Measurements from ENCODE around the gene ART1.
"Not testable (repeated sequence)": the region's sequence is repeated elsewhere in the genome, so short reads cannot be mapped to it uniquely, and the experiment has no call there.

DNA sequence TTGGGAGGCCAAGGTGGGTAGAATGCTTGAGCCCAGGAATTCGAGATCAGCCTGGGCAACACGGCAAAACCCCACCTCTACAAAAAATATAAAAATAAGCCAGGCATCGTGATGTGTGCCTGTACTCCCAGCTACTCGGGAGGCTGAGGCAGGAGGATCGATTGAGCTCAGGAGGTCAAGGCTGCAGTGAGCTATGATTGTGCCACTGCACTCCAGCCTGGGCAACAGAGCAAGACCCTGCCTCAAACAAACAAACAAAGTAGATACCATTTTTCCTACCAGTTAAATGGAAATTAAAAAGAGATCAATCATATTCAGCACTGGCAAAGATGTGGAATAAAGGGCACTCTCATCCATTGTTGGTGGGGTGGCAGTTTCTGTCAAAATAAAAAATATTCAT is 12.4 kb downstream of the ART1 start:
- not testable (repeated sequence) for TF ChIP-seq POLR2A (IDR thresholded peaks at IDR 0.05)
- TF ChIP-seq, protein P1, sequence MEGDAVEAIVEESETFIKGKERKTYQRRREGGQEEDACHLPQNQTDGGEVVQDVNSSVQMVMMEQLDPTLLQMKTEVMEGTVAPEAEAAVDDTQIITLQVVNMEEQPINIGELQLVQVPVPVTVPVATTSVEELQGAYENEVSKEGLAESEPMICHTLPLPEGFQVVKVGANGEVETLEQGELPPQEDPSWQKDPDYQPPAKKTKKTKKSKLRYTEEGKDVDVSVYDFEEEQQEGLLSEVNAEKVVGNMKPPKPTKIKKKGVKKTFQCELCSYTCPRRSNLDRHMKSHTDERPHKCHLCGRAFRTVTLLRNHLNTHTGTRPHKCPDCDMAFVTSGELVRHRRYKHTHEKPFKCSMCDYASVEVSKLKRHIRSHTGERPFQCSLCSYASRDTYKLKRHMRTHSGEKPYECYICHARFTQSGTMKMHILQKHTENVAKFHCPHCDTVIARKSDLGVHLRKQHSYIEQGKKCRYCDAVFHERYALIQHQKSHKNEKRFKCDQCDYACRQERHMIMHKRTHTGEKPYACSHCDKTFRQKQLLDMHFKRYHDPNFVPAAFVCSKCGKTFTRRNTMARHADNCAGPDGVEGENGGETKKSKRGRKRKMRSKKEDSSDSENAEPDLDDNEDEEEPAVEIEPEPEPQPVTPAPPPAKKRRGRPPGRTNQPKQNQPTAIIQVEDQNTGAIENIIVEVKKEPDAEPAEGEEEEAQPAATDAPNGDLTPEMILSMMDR (IDR thresholded peaks at IDR 0.05): not testable (repeated sequence)
